HepG2 (cell line): ENCODE results near the gene SPARC. TPM values are rescaled to one million over a fixed set of nuclear protein-coding genes. Genes with fewer than 3 reads are reported as not detected.

Experiments used
- ATAC-seq: fragments of 200-7000 bp; cut with Tn5 transposase; 3 replicates; pipeline ENCODE4 v1.9.1; 2020; ENCODE audit warnings: mild to moderate bottlenecking, moderate library complexity
- BruUV-seq: library from RNA; stranded (reverse); fragments of 400-500 nt; replicated peaks from 2 replicates; lab custom pipeline; 2021; lab: Mats Ljungman, UMichigan
- CTCF ChIA-PET: fragments of 300-600 bp; formaldehyde crosslinking; extraction: SDS; loops from one replicate; lab custom pipeline; 2021; ENCODE audit warnings: low total read pairs, inconsistent platforms, low intra/inter-chr PET ratio; lab: Yijun Ruan, JAX
- POLR2A ChIA-PET: fragments of 350-600 bp; sonication (Branson Sonifier 250); formaldehyde crosslinking; loops from one replicate; lab custom pipeline; 2020; ENCODE audit warnings: antibody characterized with exemption, inconsistent platforms; lab: Yijun Ruan, JAX
- DNase-seq: peaks from one replicate; pipeline ENCODE4 v3.0.0-alpha.2; 2015; ENCODE audit warnings: low spot score
- FAIRE-seq: peaks from 3 replicates; lab custom pipeline; 2011; peaks lifted over from hg19 to GRCh38; lab: Jason Lieb, UNC
- H2AFZ ChIP-seq: one replicate; pipeline ENCODE4 v1.6.1; 2011; ENCODE audit warnings: low read length, inconsistent platforms
- H3K27ac ChIP-seq: fragments of 300-600 bp; 3 replicates; pipeline ENCODE4 v1.8.0; 2011; ENCODE audit warnings: mixed run types, mild to moderate bottlenecking, mixed read lengths, low read length, inconsistent platforms; ENCODE audit not compliant: insufficient read depth; ENCODE audit errors: extremely low read length
- H3K27me3 ChIP-seq, 2 experiments: fragments of 200-600 bp in 1 of 2; 2 replicates in 1 of 2; 3 replicates in 1 of 2; pipeline versions ENCODE4 v1.6.0 to v1.8.0; 2011; ENCODE audit warnings: low read length in 2 of 2, mild to moderate bottlenecking in 2 of 2, moderate library complexity in 2 of 2, inconsistent platforms in 1 of 2; ENCODE audit not compliant: insufficient read depth in 2 of 2, control insufficient read depth in 1 of 2
- H3K36me3 ChIP-seq, 2 experiments: fragments of 200-600 bp in 1 of 2; replicated peaks in 1 of 2; 2 replicates in 1 of 2; 3 replicates in 1 of 2; pipeline versions ENCODE4 v1.5.1 to v1.8.0; 2011; ENCODE audit warnings: low read length in 2 of 2, inconsistent platforms in 1 of 2; ENCODE audit not compliant: insufficient read depth in 2 of 2, control insufficient read depth in 1 of 2
- H3K4me1 ChIP-seq: 2 replicates; pipeline ENCODE4 v1.5.1; 2012; ENCODE audit warnings: low read length, inconsistent platforms; ENCODE audit not compliant: insufficient read depth
- H3K4me2 ChIP-seq: 2 replicates; pipeline ENCODE4 v1.6.0; 2011; ENCODE audit warnings: low read depth, low read length, inconsistent platforms
- H3K4me3 ChIP-seq, 3 experiments: fragments of 200-600 bp in 1 of 3; sonication (generic), shearing (Covaris generic) in 1 of 3; replicated peaks in 1 of 3; 2 replicates each; pipeline ENCODE4 v1.5.1; 2011 to 2016; ENCODE audit warnings: low read length in 3 of 3, inconsistent platforms in 2 of 3, low read depth in 2 of 3, mild to moderate bottlenecking in 2 of 3, control low read depth in 1 of 3, mixed read lengths in 1 of 3; ENCODE audit not compliant: insufficient read depth in 1 of 3
- H3K79me2 ChIP-seq: one replicate; pipeline ENCODE4 v1.6.1; 2011; ENCODE audit warnings: low read length, inconsistent platforms; ENCODE audit not compliant: insufficient read depth
- H3K9ac ChIP-seq: 2 replicates; pipeline ENCODE4 v1.6.0; 2011; ENCODE audit warnings: mild to moderate bottlenecking, low read depth, low read length, inconsistent platforms; ENCODE audit not compliant: insufficient read depth
- H3K9me3 ChIP-seq: 2 replicates; pipeline ENCODE4 v1.5.1; 2012; ENCODE audit warnings: mild to moderate bottlenecking, low read length
- H4K20me1 ChIP-seq: 2 replicates; pipeline ENCODE4 v1.6.0; 2011; ENCODE audit warnings: inconsistent platforms, mild to moderate bottlenecking, low read length, moderate library complexity; ENCODE audit not compliant: insufficient read depth
- CBX1 ChIP-seq: IDR thresholded peaks from one replicate; pipeline ENCODE4 v1.6.1; 2016; ENCODE audit warnings: antibody characterized with exemption, low read depth
- HMG20B ChIP-seq: conservative IDR thresholded peaks from 2 replicates; pipeline ENCODE4 v1.6.1; 2016; ENCODE audit warnings: missing genetic modification reagents, missing compliant biosample characterization
- HOXA5 ChIP-seq: sonication (generic); formaldehyde crosslinking; IDR thresholded peaks from 2 replicates; pipeline ENCODE4 v1.4.0; 2020; ENCODE audit warnings: missing genetic modification reagents
- IKZF4 ChIP-seq: sonication (generic); formaldehyde crosslinking; IDR thresholded peaks from 2 replicates; pipeline ENCODE4 v1.5.1; 2020; ENCODE audit warnings: borderline replicate concordance, mild to moderate bottlenecking, low read depth, missing genetic modification reagents; ENCODE audit errors: not compliant biosample characterization
- NFYC ChIP-seq: IDR thresholded peaks from 2 replicates; pipeline ENCODE4 v1.6.1; 2016; ENCODE audit warnings: missing genetic modification reagents, missing compliant biosample characterization
- RBFOX2 ChIP-seq: fragments of 200-400 bp; formaldehyde crosslinking; IDR thresholded peaks from 2 replicates; pipeline ENCODE4 v1.6.1; 2017; ENCODE audit warnings: low read depth, mild to moderate bottlenecking, low read length
- ZFAT ChIP-seq: sonication (generic); formaldehyde crosslinking; conservative IDR thresholded peaks from 2 replicates; pipeline ENCODE4 v1.8.1; 2023; ENCODE audit warnings: missing genetic modification reagents, inconsistent platforms
- ZFP90 ChIP-seq: sonication (generic); formaldehyde crosslinking; IDR thresholded peaks from 2 replicates; pipeline ENCODE4 v1.8.0; 2022; ENCODE audit warnings: missing genetic modification reagents, mild to moderate bottlenecking, inconsistent platforms, borderline replicate concordance
- ZNF333 ChIP-seq: sonication (generic); formaldehyde crosslinking; IDR thresholded peaks from 2 replicates; pipeline ENCODE4 v1.4.0; 2020; ENCODE audit warnings: mild to moderate bottlenecking, missing genetic modification reagents, borderline replicate concordance
- ZNF546 ChIP-seq: sonication (generic); formaldehyde crosslinking; conservative IDR thresholded peaks from 2 replicates; pipeline ENCODE4 v1.8.1; 2023; ENCODE audit warnings: mild to moderate bottlenecking, missing genetic modification reagents
- ZNF747 ChIP-seq: sonication (generic); formaldehyde crosslinking; IDR thresholded peaks from 2 replicates; pipeline ENCODE4 v1.8.1; 2023; ENCODE audit warnings: missing genetic modification reagents, mild to moderate bottlenecking, borderline replicate concordance
- ZNF878 ChIP-seq: sonication (generic); formaldehyde crosslinking; IDR thresholded peaks from 2 replicates; pipeline ENCODE4 v1.8.1; 2023; ENCODE audit warnings: mild to moderate bottlenecking, missing genetic modification reagents, moderate library complexity
- WGBS: methylation state at CpG from one replicate; pipeline ENCODE4 v1.1.6; 2017; ENCODE audit warnings: low lambda C conversion rate; 5-methylcytosine and 5-hydroxymethylcytosine counted together
- in situ Hi-C: cut with HindIII; loops from 2 replicates; pipeline ENCODE4 v1.10.0; 2017; ENCODE audit warnings: low pct_unique_long_range_greater_than_20kb; ENCODE audit not compliant: extremely low pct_ligation_motif_present
- intact Hi-C: fragments of 100-400 bp; cut with micrococcal nuclease; formaldehyde crosslinking; loops from one replicate; pipeline ENCODE4 v1.10.0; 2022; ENCODE audit not compliant: unreplicated experiment
- polyA plus RNA-seq, 8 experiments: library from polyadenylated mRNA; depleted of rRNA in 3 of 8; stranded (reverse) in 7 of 8; unstranded in 1 of 8; fragments of >200 nt; fragmentation: Illumina TruSeq in 4 of 8; extraction: Trizol in 4 of 8; gene quantifications; 2 replicates each; pipeline versions ENCODE4 v1.2.1 to v1.2.3, GENCODE V29; 2011 to 2016; ENCODE audit warnings: low read depth in 4 of 8, missing spikeins in 1 of 8, mixed read lengths in 1 of 8; ENCODE audit not compliant: insufficient read depth in 1 of 8
- total RNA-seq, 5 experiments: library from RNA; depleted of rRNA; stranded (reverse); fragments of >200 nt; fragmentation: Illumina TruSeq; extraction: Trizol; gene quantifications; 2 replicates each; pipeline ENCODE4 v1.2.3, GENCODE V29; 2016; ENCODE audit warnings: low read depth in 1 of 5
- TF ChIP-seq, protein P1 (sequence below): sonication (generic); formaldehyde crosslinking; IDR thresholded peaks from 2 replicates; pipeline ENCODE4 v1.5.0; 2020; ENCODE audit warnings: mild to moderate bottlenecking, missing genetic modification reagents
- TF ChIP-seq, protein P2 (sequence below): sonication (generic); formaldehyde crosslinking; IDR thresholded peaks from 2 replicates; pipeline ENCODE4 v1.4.0; 2020; ENCODE audit warnings: mild to moderate bottlenecking, missing genetic modification reagents
- TF ChIP-seq, protein P3 (sequence below): IDR thresholded peaks from 2 replicates; pipeline ENCODE4 v1.6.1; 2016; ENCODE audit warnings: missing biosample characterization, missing genetic modification reagents, low read depth

The SPARC gene
- total and polyA plus RNA-seq, 2 of the 13 experiments (the other 11 are each of a cell fraction or from before 2014, with no cell fraction given), result 76.7 to 192 TPM

DNA sequence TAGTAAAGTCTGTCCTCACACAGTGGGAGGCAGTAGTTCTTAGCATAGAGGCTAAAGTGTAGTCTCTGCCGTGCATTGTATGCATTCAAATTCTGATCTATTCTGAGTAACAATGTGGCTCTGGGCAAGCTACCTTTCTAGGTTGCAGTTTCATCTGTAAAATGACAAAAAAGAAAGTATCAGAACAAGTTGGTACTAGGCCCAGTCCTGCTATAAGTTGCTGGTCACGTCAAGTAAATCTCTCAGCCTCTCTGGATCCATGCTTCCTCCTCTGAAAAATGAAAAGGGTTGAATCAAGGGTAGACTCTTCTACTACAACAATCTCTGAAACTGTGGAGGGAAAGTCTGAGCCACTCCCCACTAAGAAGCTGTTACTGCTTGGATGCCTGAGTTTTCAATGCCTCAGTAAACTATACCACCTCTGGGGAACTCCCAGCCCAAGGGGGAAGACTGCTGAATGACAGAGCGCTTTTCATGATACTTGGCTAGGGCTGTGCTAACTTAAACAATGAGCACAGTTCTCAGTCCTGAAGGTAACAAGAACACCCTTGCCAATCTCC lies 34.5 kb upstream of the SPARC start:
- no peak overlapping the region for H3K27ac ChIP-seq

More for the DNA sequence above, 34.5 kb upstream of the SPARC start:
- Histone ChIP-seq H3K4me1 (no peaks in the 10 kb centered on the region), H3K36me3 (no peaks in the 10 kb centered on the region), H4K20me1 (no peaks in the 10 kb centered on the region), H3K9me3 (no peaks in the 10 kb centered on the region), H2AFZ (no peak overlapping the region), H3K9ac (no peak overlapping the region), H3K79me2 (no peaks in the 10 kb centered on the region), H3K4me3 (no peak overlapping the region), H3K27me3 (no peaks in the 10 kb centered on the region), H3K4me2 (no peak overlapping the region)
- in situ Hi-C loops, result no loop called here
- WGBS, result 7% methylated on average over 3 of the region's 3 CpGs
- ATAC-seq (no peak), DNase-seq (no peak), FAIRE-seq (no peak)
- BruUV-seq, result no TSS peak
- TF ChIP-seq, protein P1, sequence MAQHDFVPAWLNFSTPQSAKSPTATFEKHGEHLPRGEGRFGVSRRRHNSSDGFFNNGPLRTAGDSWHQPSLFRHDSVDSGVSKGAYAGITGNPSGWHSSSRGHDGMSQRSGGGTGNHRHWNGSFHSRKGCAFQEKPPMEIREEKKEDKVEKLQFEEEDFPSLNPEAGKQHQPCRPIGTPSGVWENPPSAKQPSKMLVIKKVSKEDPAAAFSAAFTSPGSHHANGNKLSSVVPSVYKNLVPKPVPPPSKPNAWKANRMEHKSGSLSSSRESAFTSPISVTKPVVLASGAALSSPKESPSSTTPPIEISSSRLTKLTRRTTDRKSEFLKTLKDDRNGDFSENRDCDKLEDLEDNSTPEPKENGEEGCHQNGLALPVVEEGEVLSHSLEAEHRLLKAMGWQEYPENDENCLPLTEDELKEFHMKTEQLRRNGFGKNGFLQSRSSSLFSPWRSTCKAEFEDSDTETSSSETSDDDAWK (CRISPR knock-in tag), result no peak
- TF ChIP-seq IKZF4 (CRISPR knock-in tag) (no peak), ZNF878 (CRISPR knock-in tag) (no peak), RBFOX2 (no peak), HMG20B (CRISPR knock-in tag) (no peak), ZNF747 (CRISPR knock-in tag) (no peak), ZFAT (no peak), CBX1 (no peak), ZFP90 (CRISPR knock-in tag) (no peak), ZNF546 (CRISPR knock-in tag) (no peak), NFYC (CRISPR knock-in tag) (no peak), HOXA5 (CRISPR knock-in tag) (no peak), ZNF333 (CRISPR knock-in tag) (no peak)
- TF ChIP-seq, protein P2, sequence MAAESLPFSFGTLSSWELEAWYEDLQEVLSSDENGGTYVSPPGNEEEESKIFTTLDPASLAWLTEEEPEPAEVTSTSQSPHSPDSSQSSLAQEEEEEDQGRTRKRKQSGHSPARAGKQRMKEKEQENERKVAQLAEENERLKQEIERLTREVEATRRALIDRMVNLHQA (CRISPR knock-in tag), result no peak
- TF ChIP-seq, protein P3, sequence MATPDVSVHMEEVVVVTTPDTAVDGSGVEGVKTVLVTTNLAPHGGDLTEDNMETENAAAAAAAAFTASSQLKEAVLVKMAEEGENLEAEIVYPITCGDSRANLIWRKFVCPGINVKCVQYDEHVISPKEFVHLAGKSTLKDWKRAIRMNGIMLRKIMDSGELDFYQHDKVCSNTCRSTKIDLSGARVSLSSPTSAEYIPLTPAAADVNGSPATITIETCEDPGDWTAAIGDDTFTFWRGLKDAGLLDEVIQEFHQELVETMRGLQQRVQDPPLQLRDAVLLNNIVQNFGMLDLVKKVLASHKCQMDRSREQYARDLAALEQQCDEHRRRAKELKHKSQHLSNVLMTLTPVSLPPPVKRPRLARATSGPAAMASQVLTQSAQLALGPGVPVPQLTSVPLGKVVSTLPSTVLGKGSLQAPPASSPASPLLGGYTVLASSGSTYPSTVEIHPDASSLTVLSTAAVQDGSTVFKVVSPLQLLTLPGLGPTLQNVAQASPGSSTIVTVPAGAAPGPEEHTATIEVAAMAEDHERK, result no peak
- ChIA-PET CTCF (no interaction called here), POLR2A (no interaction called here)
- intact Hi-C loops, result no loop called here
